Measurements from ENCODE around the gene ASB4.

ASB4 gene

DNA sequence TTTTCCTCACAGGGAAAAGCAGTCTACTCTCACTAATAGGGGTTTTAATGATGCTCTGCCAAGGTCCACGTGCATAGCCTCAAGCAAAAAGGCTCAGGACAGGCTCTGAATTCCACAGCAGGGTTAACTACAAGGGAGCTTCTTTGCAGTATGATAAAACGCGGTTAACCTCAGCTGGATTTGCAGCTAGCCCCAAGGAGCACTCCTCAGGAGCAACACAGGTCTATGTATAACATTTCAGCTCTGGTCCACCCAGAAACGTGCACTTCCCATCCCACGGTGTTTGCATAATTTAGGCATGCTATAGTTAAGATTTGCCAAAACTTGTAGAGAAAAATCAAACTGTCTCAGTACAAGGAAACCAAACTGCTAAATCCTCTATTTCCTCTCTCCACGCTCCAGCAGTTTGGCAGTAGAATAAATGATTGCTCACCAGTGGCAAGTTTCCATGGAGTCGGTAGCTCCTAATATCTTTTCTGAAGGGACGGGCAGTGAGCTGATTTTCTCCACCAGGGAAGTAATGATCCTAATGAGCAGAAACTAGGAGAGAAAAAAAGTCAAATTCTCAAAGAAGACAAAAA, 13.1 kb upstream of the ASB4 start:
- TF ChIP-seq, protein P1, sequence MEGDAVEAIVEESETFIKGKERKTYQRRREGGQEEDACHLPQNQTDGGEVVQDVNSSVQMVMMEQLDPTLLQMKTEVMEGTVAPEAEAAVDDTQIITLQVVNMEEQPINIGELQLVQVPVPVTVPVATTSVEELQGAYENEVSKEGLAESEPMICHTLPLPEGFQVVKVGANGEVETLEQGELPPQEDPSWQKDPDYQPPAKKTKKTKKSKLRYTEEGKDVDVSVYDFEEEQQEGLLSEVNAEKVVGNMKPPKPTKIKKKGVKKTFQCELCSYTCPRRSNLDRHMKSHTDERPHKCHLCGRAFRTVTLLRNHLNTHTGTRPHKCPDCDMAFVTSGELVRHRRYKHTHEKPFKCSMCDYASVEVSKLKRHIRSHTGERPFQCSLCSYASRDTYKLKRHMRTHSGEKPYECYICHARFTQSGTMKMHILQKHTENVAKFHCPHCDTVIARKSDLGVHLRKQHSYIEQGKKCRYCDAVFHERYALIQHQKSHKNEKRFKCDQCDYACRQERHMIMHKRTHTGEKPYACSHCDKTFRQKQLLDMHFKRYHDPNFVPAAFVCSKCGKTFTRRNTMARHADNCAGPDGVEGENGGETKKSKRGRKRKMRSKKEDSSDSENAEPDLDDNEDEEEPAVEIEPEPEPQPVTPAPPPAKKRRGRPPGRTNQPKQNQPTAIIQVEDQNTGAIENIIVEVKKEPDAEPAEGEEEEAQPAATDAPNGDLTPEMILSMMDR (IDR thresholded peaks at IDR 0.05) = no peak

DNA sequence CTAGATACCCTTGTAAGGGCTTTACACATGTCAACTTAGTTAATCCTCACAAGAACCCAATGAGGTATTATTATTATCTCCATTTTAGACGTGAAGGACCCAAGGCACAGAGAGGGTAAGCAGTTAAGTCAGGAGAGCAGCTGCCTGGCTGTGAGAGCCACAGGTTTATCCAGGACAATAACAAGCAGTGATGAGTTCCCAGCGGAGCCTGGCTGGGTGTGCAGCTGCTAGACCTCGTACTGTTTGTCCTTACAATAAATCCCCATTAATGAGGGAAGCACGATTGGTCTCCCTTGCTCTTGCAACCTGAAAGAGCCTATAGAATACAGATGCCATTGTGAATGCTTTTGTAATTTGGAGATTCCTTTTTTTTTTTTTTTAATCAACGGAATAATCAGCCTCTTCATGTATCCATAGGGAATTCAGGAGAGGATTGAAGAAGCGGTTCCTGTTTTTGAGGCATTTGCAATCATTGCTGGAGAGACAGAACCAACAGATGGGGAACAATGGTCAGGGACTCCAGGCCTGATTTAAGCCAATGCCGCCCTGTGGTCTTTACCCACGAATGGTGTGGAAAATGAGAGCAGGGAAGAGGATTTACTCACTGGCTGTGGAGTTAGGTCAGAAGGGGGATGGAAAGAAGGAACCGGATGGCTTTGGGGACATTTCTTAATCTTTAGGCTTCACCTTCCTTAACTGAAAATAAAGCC, 12.3 kb upstream of the ASB4 start:
- TF ChIP-seq, protein P1 (IDR thresholded peaks at IDR 0.05) = no peak

DNA sequence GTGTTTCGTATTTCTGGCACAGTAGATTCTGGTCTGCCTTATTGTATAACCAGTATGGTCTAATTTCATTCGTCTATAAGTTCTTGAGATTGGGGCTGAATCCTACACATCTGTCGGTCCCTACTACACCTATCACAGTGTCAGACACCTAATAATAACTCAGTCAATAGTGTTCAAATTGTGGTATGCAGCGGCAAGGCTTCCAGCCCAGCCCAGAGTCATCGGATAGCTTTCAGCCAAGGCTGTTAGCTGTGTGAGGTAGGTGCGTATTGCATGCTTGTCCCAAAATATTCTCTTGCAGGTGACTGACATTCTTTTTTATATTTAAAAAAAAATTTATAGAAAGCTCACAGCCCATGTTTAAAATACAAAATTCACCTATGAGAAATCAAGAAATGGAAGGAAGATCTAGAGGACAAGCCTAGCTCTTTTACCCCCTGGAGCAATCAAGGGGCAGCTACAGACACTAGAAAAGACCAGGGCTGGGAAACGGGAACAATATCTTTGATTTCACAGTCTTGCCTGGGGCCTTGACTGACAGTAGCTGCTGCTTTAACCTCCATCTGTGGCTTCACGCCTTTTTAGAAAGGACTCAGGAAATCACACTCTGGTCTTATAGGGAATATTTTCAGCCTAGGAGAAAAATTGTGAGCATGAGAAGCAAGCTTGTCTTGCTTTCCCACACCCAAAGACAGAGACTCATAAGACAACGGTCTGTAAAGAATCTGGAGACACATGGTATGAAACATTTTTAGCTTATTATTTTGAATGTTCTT, 9.5 kb upstream of the ASB4 start:
- TF ChIP-seq, protein P1 (IDR thresholded peaks at IDR 0.05) = no peak

DNA sequence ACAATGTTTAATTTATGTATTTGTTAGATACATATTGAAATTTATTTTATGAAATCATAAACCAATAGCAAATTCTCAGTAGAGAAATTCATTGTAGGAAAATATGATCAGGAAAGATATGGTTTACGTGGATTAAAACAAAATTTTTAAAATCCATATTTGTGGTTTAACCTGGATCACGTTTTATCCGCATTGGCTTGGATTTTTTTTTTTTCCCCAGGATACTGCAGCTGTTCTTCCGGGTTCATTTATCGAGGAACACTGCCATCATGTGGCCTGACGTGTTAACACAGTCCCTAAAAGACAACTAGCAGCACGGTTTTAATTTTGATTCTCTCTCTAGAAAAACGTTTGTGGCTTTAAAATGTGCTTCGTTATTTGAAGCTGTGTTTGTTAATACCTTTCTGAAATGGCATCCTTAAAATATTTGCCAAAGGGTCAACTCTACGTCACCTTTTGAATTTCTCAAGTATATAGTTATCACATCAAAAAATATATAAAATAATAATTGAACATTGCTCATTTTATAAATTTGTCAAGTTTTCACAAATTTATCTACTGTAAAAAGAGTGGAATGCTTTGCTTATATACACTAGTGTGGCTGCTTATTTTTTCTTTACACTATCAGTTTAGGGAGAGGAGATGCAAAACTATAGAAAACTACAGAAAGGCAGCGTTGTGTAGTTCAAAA, 8.7 kb upstream of the ASB4 start:
- TF ChIP-seq, protein P1 (IDR thresholded peaks at IDR 0.05) = peak; percentile 80

- TF ChIP-seq, protein P1 (IDR thresholded peaks at IDR 0.05) = peak; percentile 36; the same call in 1 of the 2 replicates
Measured at GRCh38 chr7:95478272-95479037, 7.3 kb upstream of the ASB4 start.

GRCh38 chr7:95479992-95480624, 5.6 kb upstream of the ASB4 start:
- TF ChIP-seq, protein P1 (IDR thresholded peaks at IDR 0.05) = no peak

Data from LNCAP (cell line).